ENCODE results near the gene PSMD12.
"Not testable (repeated sequence)": the region's sequence is repeated elsewhere in the genome, so short reads cannot be mapped to it uniquely, and the experiment has no call there.

DNA sequence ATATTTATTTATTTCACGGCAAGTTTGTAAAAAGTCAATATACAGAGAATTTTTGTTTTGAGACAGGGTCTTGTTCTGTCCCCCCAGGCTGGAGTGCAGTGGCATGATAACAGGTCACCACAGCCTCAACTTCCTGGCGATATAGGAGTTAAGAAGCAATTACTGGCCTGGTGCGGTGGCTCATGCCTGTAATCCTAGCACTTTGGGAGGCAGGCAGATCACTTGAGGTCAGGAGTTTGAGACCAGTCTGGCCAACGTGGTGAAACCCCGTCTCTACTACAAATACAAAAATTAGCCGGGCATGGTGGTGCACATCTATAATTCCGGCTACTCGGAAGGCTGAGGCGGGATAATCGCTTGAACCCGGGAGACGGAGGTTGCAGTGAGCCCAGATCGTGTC, 44.9 kb downstream of the PSMD12 start:
- TF ChIP-seq, protein P1, sequence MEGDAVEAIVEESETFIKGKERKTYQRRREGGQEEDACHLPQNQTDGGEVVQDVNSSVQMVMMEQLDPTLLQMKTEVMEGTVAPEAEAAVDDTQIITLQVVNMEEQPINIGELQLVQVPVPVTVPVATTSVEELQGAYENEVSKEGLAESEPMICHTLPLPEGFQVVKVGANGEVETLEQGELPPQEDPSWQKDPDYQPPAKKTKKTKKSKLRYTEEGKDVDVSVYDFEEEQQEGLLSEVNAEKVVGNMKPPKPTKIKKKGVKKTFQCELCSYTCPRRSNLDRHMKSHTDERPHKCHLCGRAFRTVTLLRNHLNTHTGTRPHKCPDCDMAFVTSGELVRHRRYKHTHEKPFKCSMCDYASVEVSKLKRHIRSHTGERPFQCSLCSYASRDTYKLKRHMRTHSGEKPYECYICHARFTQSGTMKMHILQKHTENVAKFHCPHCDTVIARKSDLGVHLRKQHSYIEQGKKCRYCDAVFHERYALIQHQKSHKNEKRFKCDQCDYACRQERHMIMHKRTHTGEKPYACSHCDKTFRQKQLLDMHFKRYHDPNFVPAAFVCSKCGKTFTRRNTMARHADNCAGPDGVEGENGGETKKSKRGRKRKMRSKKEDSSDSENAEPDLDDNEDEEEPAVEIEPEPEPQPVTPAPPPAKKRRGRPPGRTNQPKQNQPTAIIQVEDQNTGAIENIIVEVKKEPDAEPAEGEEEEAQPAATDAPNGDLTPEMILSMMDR (IDR thresholded peaks at IDR 0.05), result not testable (repeated sequence)
- not testable (repeated sequence) for TF ChIP-seq POLR2A (IDR thresholded peaks at IDR 0.05)
